Body of pancreas (tissue), 4 donors: ENCODE measurements around the gene CCDC86. TPM values are rescaled to one million over a fixed set of nuclear protein-coding genes. Genes with fewer than 3 reads are reported as not detected.

Source experiments
- ATAC-seq: fragments of 150-250 bp; one replicate; pipeline ENCODE4 v1.9.1; 2016
- DNase-seq, 4 donors: peaks; one replicate each; pipeline ENCODE4 v3.0.0-alpha.2; 2019
- H3K27ac ChIP-seq, 4 donors: fragments of 200-600 bp; sonication (generic); 1 replicate in 3 of 4; 2 replicates in 1 of 4; pipeline versions ENCODE4 v1.5.1 to v1.6.1; 2016 to 2019; ENCODE audit warnings: mild to moderate bottlenecking in 1 of 4, mixed read lengths in 1 of 4, moderate library complexity in 1 of 4
- H3K27me3 ChIP-seq, 2 donors: fragments of 200-600 bp; sonication (generic); one replicate each; pipeline ENCODE4 v1.6.0; 2016; ENCODE audit warnings: mild to moderate bottlenecking in 1 of 2
- H3K36me3 ChIP-seq, 2 donors: fragments of 200-600 bp; sonication (generic); replicated peaks in 1 of 2; 2 replicates each; pipeline ENCODE4 v1.5.1; 2016; ENCODE audit warnings: low read depth in 2 of 2; ENCODE audit not compliant: insufficient read depth in 1 of 2
- H3K4me1 ChIP-seq: fragments of 200-600 bp; sonication (generic); one replicate; pipeline ENCODE4 v1.6.0; 2016
- H3K4me3 ChIP-seq, 2 donors: fragments of 200-600 bp; sonication (generic); 1 replicate in 1 of 2; 2 replicates in 1 of 2; pipeline ENCODE4 v1.5.1; 2016 to 2019
- H3K9me3 ChIP-seq, 3 donors: fragments of 200-600 bp; sonication (generic); 1 replicate in 2 of 3; 2 replicates in 1 of 3; pipeline ENCODE4 v1.5.1; 2016
- POLR2A ChIP-seq, 3 donors: fragments of 450-650 bp; IDR thresholded peaks; one replicate each; pipeline ENCODE4 v1.6.1; 2016; ENCODE audit warnings: antibody characterized with exemption in 3 of 3, mild to moderate bottlenecking in 2 of 3
- WGBS, 2 donors: methylation state at CpG; one replicate each; pipeline ENCODE4 v1.1.5; 2017; 5-methylcytosine and 5-hydroxymethylcytosine counted together
- intact Hi-C: fragments of 100-400 bp; cut with DNase I; formaldehyde crosslinking; loops from one replicate; pipeline ENCODE4 v1.15.1; 2023
- total RNA-seq, 2 donors: library from RNA; depleted of rRNA; stranded (reverse); fragments of >200 nt; gene quantifications; one replicate each; pipeline ENCODE4 v1.1.0, GENCODE V29; 2016
- TF ChIP-seq, protein P1 (sequence below), 7 experiments: fragments of 450-650 bp in 4 of 7; fragments of 200-600 bp in 3 of 7; sonication (generic) in 3 of 7; IDR thresholded peaks; one replicate each; pipeline ENCODE4 v1.5.1; 2016 to 2019; ENCODE audit warnings: antibody characterized with exemption in 7 of 7

Gene CCDC86
- total RNA-seq, 2 donors from 2014 or later, result 14.8 to 26.4 TPM

DNA sequence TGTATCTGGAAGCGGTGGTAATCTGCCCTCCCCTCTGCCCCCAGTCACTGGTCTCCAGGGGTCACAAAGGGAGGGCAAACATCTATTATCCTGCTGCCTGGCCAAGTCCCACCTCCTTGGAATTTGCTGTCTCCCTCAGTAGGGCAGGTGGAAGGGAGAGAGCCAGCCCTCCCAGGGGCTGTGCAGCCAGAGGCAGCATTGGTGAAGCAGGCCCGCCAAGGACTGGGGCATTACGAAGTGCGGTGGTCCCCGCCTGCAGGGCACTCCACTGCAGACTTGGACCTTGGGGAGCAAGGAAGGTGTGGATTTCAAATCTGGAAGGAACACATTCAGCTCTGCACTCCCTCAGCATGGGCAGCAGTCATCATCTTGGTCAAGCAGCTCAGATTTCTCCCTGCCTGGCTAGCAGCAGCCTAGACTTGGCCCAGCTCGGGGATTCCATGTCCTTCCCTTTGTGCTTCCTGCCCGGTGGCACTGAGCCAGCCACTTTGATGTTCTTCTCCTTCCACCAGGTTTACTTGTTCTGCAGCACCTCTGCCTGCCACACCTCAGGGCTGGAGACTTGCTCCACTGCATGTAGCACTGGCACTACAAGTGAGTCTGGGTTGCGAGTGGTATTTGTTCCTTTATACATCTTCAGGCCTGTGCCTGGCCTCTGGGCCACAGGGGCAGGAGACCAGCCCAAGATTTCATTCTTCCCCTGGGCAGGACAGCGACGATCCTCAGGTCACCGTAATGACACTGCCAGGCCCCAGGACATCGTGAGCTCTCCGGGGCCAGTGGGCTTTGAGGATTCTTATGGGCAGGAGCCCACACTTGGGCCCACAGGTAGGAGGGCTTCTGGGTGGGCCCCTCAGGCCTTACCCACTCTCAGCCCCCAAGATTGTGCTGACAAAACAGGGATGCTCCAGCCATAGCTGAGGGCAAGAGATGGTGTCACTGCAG, 32.8 kb downstream of the CCDC86 start:
- no peaks in the 10 kb centered on the region for H3K9me3 ChIP-seq
- intact Hi-C loops, result no loop called here
- peaks cover 1% of the 10 kb centered on the region for H3K4me1 ChIP-seq
- H3K27ac ChIP-seq, result no peak overlapping the region
- no peak for DNase-seq
- 81 to 90% methylated on average over 4 to 13 of the region's 13 CpGs for WGBS, 2 donors
- ATAC-seq, result no peak
- no peaks in the 10 kb centered on the region for H3K27me3 ChIP-seq
- TF ChIP-seq, protein P1, sequence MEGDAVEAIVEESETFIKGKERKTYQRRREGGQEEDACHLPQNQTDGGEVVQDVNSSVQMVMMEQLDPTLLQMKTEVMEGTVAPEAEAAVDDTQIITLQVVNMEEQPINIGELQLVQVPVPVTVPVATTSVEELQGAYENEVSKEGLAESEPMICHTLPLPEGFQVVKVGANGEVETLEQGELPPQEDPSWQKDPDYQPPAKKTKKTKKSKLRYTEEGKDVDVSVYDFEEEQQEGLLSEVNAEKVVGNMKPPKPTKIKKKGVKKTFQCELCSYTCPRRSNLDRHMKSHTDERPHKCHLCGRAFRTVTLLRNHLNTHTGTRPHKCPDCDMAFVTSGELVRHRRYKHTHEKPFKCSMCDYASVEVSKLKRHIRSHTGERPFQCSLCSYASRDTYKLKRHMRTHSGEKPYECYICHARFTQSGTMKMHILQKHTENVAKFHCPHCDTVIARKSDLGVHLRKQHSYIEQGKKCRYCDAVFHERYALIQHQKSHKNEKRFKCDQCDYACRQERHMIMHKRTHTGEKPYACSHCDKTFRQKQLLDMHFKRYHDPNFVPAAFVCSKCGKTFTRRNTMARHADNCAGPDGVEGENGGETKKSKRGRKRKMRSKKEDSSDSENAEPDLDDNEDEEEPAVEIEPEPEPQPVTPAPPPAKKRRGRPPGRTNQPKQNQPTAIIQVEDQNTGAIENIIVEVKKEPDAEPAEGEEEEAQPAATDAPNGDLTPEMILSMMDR (IDR thresholded peaks at IDR 0.05), result no peak
- TF ChIP-seq POLR2A (IDR thresholded peaks at IDR 0.05), result no peak
- no peaks in the 10 kb centered on the region for H3K36me3 ChIP-seq
- H3K4me3 ChIP-seq, result no peak overlapping the region

DNA sequence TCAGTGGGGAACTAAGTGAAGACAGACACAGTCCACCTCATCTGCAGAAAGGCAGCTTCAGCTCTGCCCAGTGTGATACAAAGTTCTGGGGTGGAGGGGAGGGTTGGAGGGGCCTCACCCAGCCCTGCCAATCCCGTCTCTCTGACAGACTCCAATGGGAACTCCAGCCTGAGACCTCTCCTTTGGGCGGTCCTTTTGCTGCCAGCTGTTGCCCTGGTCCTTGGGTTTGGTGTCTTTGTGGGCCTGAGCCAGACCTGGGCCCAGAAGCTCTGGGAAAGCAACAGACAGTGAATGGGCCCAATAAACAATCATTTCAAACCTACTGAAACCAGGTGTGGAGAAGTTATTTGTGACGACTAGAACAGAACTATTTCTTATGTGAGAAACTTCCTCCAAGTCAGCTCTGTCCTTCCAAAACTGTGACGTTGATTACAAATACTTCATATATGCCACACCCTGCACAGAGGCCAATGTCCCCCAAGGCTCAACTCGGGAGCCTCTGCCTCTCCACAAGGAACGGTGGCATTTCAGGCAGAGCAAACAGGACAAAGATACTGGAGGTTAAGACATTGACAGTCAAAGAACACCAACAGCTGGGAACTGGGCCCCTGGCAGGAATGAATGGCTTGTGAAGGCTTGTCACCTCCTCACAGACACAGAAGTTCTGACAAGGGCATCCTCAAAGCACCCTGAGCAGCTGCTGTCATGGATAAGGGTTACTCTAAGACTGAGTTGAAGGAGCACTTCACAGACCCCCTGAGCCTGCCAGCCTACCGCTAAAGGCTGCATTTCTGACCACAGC, 33.7 kb downstream of the CCDC86 start:
- Histone ChIP-seq H3K36me3 (no peaks in the 10 kb centered on the region), H3K4me3 (no peak overlapping the region), H3K27ac (no peak overlapping the region), H3K9me3 (no peaks in the 10 kb centered on the region), H3K4me1 (peaks cover 10% of the 10 kb centered on the region), H3K27me3 (no peaks in the 10 kb centered on the region)
- ATAC-seq (no peak), DNase-seq (no peak)
- 86 to 87% methylated on average over 6 to 7 of the region's 7 CpGs for WGBS, 2 donors
- TF ChIP-seq POLR2A (IDR thresholded peaks at IDR 0.05), result no peak
- TF ChIP-seq, protein P1 (IDR thresholded peaks at IDR 0.05), result no peak
- intact Hi-C loops, result no loop called here

DNA sequence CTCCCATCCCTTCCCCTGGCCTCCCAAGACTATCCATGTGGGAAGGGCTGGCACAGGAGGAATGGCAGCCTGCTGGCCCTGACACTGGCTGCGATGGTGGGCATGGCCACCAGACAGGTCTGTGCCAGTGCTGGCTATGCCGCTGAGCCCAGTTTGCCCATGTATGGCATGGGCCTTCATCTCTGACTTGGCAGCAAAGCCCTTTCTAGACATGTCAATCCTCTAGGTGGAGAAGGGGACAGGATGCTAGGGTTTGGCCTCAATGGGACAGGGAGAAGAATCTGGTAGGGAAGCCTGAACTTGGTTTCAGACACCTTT, 34.2 kb downstream of the CCDC86 start:
- Histone ChIP-seq H3K9me3 (no peaks in the 10 kb centered on the region), H3K27me3 (no peaks in the 10 kb centered on the region), H3K4me1 (peaks cover 16% of the 10 kb centered on the region), H3K4me3 (no peak overlapping the region), H3K27ac (no peak overlapping the region), H3K36me3 (no peaks in the 10 kb centered on the region)
- 86% methylated on average over 2 of the region's 2 CpGs; no CpG with 5 or more reads in 1 of the 2 donors for WGBS, 2 donors
- intact Hi-C loops, result no loop called here
- ATAC-seq (no peak), DNase-seq (no peak)
- TF ChIP-seq, protein P1 (IDR thresholded peaks at IDR 0.05), result no peak
- TF ChIP-seq POLR2A (IDR thresholded peaks at IDR 0.05), result no peak

DNA sequence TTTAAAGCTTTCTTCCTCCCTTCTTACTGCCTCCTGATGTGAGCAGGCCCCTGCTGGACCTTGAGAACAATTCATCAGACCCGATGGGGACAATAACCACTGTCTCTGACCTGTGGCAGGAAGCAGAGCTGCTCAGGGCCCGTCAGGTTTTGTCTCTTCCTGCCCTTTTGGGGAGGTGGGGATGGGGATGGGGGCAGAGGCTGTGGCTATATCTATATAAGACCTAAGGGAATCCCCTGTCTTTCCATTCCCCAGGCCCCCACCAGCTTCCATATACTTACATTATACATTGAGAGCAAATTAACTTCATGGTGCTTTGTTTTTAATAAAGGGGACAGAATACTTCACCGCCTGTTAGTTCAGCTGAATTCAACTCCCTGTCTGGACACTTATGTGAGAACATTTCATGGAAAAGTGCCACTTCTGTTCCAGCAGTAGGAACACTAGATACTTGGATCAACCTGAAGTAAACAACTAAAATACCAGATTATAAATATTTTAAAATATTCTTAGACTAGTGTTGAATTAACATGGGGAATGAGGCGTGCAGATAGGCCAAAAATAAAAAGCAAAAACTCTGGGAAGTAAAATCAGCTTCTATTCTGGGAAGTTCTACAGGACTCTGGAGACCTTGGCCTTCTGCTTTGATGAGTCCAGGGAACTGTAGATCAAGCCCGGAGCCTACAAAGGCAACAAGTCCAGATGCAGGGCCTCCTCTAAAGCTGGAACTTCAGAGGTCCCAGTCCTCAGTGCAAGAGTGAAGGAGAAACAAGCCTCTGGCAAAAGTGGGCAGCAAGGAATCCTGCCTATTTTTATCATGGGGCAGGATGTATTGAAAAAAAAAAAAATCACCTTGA, 36.6 kb downstream of the CCDC86 start:
- Histone ChIP-seq H3K27me3 (no peaks in the 10 kb centered on the region), H3K4me1 (peaks cover 18% of the 10 kb centered on the region), H3K9me3 (no peaks in the 10 kb centered on the region), H3K4me3 (no peak overlapping the region), H3K27ac (no peak overlapping the region), H3K36me3 (no peaks in the 10 kb centered on the region)
- TF ChIP-seq, protein P1 (IDR thresholded peaks at IDR 0.05), result no peak
- no peak for TF ChIP-seq POLR2A (IDR thresholded peaks at IDR 0.05)
- intact Hi-C loops, result no loop called here
- WGBS, 2 donors, result 77 to 81% methylated on average over 5 of the region's 5 CpGs
- no peak for ATAC-seq
- no peak for DNase-seq
